H1 (cell line): ENCODE measurements around the gene NDRG4. TPM values are rescaled to one million over a fixed set of nuclear protein-coding genes. Genes with fewer than 3 reads are reported as not detected.

ENCODE experiments used
- POLR2AphosphoS5 ChIP-seq: IDR thresholded peaks from 2 replicates; pipeline ENCODE4 v1.6.1; 2011; ENCODE audit warnings: low read depth, low read length
- RAD21 ChIP-seq, 2 experiments: IDR thresholded peaks in 1 of 2; conservative IDR thresholded peaks in 1 of 2; 2 replicates each; pipeline ENCODE4 v1.6.1; 2011; ENCODE audit warnings: low read depth in 2 of 2, low read length in 2 of 2, improper control_type of control experiment in 1 of 2, inconsistent platforms in 1 of 2, mild to moderate bottlenecking in 1 of 2, moderate library complexity in 1 of 2
- SP1 ChIP-seq: IDR thresholded peaks from 2 replicates; pipeline ENCODE4 v1.6.1; 2011; ENCODE audit warnings: low read depth, low read length
- TEAD4 ChIP-seq: IDR thresholded peaks from 2 replicates; pipeline ENCODE4 v1.6.1; 2012; ENCODE audit warnings: low read depth, low read length, inconsistent platforms, mixed read lengths
- polyA plus RNA-seq, 7 experiments: library from polyadenylated mRNA; depleted of rRNA in 3 of 7; stranded (reverse) in 5 of 7; unstranded in 2 of 7; fragments of >200 nt in 5 of 7; fragments of 200-250 nt in 2 of 7; gene quantifications; 1 replicate in 5 of 7; 2 replicates in 1 of 7; 4 replicates in 1 of 7; pipeline versions ENCODE4 v1.2.1 to v1.2.3, GENCODE V29; 2011 to 2013; ENCODE audit warnings: missing spikeins in 2 of 7, mixed read lengths in 2 of 7
- total RNA-seq: library from RNA; stranded (reverse); fragmentation: NEBNext Ultra II Directional; extraction: Animal tissue kit (Norgen Biotek cat#: 25700); gene quantifications from 2 replicates; pipeline ENCODE4 v1.2.1, GENCODE V29; 2021
- TF ChIP-seq, protein P1 (sequence below): fragments of 300-600 bp; sonication (generic); IDR thresholded peaks from 2 replicates; pipeline ENCODE4 v1.7.1; 2012; ENCODE audit warnings: low read length, moderate library complexity, mild to moderate bottlenecking, inconsistent platforms; ENCODE audit not compliant: insufficient replicate concordance
- TF ChIP-seq, protein P2 (sequence below): IDR thresholded peaks from 2 replicates; pipeline ENCODE4 v1.6.1; 2012; ENCODE audit warnings: low read length, inconsistent platforms

The NDRG4 gene
- total and polyA plus RNA-seq, 2 of the 8 experiments (the other 6 are each of a cell fraction or from before 2014, with no cell fraction given) = 20.8 to 30.9 TPM

DNA sequence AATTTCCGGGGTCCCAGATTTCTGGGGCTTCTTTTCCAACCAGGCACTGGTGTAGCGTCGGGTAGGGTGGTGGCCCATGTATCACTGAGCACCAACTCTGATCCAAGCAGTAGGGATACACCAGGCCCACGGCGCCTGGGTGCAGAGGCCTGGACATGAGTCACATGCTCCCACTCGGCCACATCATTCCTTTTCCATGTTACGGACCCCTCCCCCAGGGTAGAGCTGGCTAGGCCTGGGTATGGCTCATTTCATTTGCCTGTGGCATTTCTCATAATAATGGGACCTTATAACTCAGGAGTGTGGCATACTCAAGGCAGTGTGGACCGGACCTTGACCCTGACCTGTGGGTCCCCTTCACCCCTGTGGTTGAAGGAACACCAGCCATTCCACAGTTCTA is 18.0 kb upstream of the NDRG4 start (continued):
- TF ChIP-seq, protein P1, sequence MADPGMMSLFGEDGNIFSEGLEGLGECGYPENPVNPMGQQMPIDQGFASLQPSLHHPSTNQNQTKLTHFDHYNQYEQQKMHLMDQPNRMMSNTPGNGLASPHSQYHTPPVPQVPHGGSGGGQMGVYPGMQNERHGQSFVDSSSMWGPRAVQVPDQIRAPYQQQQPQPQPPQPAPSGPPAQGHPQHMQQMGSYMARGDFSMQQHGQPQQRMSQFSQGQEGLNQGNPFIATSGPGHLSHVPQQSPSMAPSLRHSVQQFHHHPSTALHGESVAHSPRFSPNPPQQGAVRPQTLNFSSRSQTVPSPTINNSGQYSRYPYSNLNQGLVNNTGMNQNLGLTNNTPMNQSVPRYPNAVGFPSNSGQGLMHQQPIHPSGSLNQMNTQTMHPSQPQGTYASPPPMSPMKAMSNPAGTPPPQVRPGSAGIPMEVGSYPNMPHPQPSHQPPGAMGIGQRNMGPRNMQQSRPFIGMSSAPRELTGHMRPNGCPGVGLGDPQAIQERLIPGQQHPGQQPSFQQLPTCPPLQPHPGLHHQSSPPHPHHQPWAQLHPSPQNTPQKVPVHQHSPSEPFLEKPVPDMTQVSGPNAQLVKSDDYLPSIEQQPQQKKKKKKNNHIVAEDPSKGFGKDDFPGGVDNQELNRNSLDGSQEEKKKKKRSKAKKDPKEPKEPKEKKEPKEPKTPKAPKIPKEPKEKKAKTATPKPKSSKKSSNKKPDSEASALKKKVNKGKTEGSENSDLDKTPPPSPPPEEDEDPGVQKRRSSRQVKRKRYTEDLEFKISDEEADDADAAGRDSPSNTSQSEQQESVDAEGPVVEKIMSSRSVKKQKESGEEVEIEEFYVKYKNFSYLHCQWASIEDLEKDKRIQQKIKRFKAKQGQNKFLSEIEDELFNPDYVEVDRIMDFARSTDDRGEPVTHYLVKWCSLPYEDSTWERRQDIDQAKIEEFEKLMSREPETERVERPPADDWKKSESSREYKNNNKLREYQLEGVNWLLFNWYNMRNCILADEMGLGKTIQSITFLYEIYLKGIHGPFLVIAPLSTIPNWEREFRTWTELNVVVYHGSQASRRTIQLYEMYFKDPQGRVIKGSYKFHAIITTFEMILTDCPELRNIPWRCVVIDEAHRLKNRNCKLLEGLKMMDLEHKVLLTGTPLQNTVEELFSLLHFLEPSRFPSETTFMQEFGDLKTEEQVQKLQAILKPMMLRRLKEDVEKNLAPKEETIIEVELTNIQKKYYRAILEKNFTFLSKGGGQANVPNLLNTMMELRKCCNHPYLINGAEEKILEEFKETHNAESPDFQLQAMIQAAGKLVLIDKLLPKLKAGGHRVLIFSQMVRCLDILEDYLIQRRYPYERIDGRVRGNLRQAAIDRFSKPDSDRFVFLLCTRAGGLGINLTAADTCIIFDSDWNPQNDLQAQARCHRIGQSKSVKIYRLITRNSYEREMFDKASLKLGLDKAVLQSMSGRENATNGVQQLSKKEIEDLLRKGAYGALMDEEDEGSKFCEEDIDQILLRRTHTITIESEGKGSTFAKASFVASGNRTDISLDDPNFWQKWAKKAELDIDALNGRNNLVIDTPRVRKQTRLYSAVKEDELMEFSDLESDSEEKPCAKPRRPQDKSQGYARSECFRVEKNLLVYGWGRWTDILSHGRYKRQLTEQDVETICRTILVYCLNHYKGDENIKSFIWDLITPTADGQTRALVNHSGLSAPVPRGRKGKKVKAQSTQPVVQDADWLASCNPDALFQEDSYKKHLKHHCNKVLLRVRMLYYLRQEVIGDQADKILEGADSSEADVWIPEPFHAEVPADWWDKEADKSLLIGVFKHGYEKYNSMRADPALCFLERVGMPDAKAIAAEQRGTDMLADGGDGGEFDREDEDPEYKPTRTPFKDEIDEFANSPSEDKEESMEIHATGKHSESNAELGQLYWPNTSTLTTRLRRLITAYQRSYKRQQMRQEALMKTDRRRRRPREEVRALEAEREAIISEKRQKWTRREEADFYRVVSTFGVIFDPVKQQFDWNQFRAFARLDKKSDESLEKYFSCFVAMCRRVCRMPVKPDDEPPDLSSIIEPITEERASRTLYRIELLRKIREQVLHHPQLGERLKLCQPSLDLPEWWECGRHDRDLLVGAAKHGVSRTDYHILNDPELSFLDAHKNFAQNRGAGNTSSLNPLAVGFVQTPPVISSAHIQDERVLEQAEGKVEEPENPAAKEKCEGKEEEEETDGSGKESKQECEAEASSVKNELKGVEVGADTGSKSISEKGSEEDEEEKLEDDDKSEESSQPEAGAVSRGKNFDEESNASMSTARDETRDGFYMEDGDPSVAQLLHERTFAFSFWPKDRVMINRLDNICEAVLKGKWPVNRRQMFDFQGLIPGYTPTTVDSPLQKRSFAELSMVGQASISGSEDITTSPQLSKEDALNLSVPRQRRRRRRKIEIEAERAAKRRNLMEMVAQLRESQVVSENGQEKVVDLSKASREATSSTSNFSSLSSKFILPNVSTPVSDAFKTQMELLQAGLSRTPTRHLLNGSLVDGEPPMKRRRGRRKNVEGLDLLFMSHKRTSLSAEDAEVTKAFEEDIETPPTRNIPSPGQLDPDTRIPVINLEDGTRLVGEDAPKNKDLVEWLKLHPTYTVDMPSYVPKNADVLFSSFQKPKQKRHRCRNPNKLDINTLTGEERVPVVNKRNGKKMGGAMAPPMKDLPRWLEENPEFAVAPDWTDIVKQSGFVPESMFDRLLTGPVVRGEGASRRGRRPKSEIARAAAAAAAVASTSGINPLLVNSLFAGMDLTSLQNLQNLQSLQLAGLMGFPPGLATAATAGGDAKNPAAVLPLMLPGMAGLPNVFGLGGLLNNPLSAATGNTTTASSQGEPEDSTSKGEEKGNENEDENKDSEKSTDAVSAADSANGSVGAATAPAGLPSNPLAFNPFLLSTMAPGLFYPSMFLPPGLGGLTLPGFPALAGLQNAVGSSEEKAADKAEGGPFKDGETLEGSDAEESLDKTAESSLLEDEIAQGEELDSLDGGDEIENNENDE = no peak
- TF ChIP-seq TEAD4 = no peak
- no peak for TF ChIP-seq SP1
- TF ChIP-seq, protein P2, sequence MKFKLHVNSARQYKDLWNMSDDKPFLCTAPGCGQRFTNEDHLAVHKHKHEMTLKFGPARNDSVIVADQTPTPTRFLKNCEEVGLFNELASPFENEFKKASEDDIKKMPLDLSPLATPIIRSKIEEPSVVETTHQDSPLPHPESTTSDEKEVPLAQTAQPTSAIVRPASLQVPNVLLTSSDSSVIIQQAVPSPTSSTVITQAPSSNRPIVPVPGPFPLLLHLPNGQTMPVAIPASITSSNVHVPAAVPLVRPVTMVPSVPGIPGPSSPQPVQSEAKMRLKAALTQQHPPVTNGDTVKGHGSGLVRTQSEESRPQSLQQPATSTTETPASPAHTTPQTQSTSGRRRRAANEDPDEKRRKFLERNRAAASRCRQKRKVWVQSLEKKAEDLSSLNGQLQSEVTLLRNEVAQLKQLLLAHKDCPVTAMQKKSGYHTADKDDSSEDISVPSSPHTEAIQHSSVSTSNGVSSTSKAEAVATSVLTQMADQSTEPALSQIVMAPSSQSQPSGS = no peak
- no peak for TF ChIP-seq POLR2AphosphoS5
- TF ChIP-seq RAD21 (IDR thresholded peaks at IDR 0.05 in 1 of 2, conservative IDR thresholded peaks at IDR 0.05 in 1 of 2; ENCODE audit: low read depth in 2 of 2, low read length in 2 of 2) = no peak
